OCI-LY7 (cell line): ENCODE measurements around the gene EFCAB7. TPM values are rescaled to one million over a fixed set of nuclear protein-coding genes. Genes with fewer than 3 reads are reported as not detected.

ENCODE experiments used
- BruUV-seq: library from RNA; stranded (reverse); fragments of 400-500 nt; replicated peaks from 2 replicates; lab custom pipeline; 2021; lab: Mats Ljungman, UMichigan
- CTCF ChIA-PET: fragments of 300-600 bp; sonication (Branson Sonifier 250); formaldehyde crosslinking; loops from one replicate; lab custom pipeline; 2022; ENCODE audit warnings: antibody characterized with exemption; ENCODE audit not compliant: unreplicated experiment; lab: Charles Lee
- POLR2A ChIA-PET: fragments of 300-600 bp; sonication (Branson Sonifier 250); formaldehyde crosslinking; loops from one replicate; lab custom pipeline; 2022; ENCODE audit warnings: antibody characterized with exemption; lab: Charles Lee
- DNase-seq: peaks from one replicate; pipeline ENCODE4 v3.0.0-alpha.2; 2015; ENCODE audit warnings: low spot score
- H2AFZ ChIP-seq: fragments of 200-600 bp; sonication (generic), shearing (Covaris generic); 2 replicates; pipeline ENCODE4 v1.6.1; 2014; ENCODE audit warnings: mild to moderate bottlenecking, antibody characterized with exemption, low read length, moderate library complexity
- H3K27ac ChIP-seq: fragments of 200-600 bp; sonication (generic); 2 replicates; pipeline ENCODE4 v1.5.1; 2014; ENCODE audit warnings: mixed run types, low read depth, mild to moderate bottlenecking, moderate library complexity, low read length, inconsistent platforms; ENCODE audit not compliant: poor library complexity, severe bottlenecking
- H3K36me3 ChIP-seq: fragments of 200-600 bp; sonication (generic); 2 replicates; pipeline ENCODE4 v1.6.1; 2014; ENCODE audit warnings: mild to moderate bottlenecking, antibody characterized with exemption, low read length, moderate library complexity, mixed read lengths; ENCODE audit not compliant: insufficient read depth
- H3K4me1 ChIP-seq: fragments of 200-600 bp; sonication (generic); 2 replicates; pipeline ENCODE4 v1.5.1; 2014; ENCODE audit warnings: mild to moderate bottlenecking, low read length; ENCODE audit not compliant: insufficient read depth, poor library complexity, severe bottlenecking
- H3K4me2 ChIP-seq: fragments of 200-600 bp; sonication (generic); 2 replicates; pipeline ENCODE4 v1.6.1; 2014; ENCODE audit warnings: mild to moderate bottlenecking, low read length
- H3K4me3 ChIP-seq: fragments of 200-600 bp; sonication (generic); 2 replicates; pipeline ENCODE4 v1.5.1; 2014; ENCODE audit warnings: mild to moderate bottlenecking, low read depth, low read length; ENCODE audit not compliant: poor library complexity, severe bottlenecking
- H3K79me2 ChIP-seq: fragments of 200-600 bp; sonication (generic); 2 replicates; pipeline ENCODE4 v1.6.1; 2016; ENCODE audit warnings: low read depth, mild to moderate bottlenecking, low read length, moderate library complexity, mixed read lengths; ENCODE audit not compliant: insufficient read depth
- H3K9me2 ChIP-seq: fragments of 200-600 bp; sonication (generic); 2 replicates; pipeline ENCODE4 v1.6.1; 2016; ENCODE audit warnings: mild to moderate bottlenecking, low read length, mixed read lengths; ENCODE audit not compliant: insufficient read depth
- H3K9me3 ChIP-seq: fragments of 200-600 bp; sonication (generic); 2 replicates; pipeline ENCODE4 v1.6.1; 2014; ENCODE audit warnings: mild to moderate bottlenecking, mixed run types, low read length, mixed read lengths
- H4K20me1 ChIP-seq: fragments of 200-600 bp; sonication (generic); 2 replicates; pipeline ENCODE4 v1.6.1; 2014; ENCODE audit warnings: mild to moderate bottlenecking, antibody characterized with exemption, low read length, moderate library complexity, mixed read lengths; ENCODE audit not compliant: insufficient read depth
- CTCF ChIP-seq: fragments of 200-600 bp; sonication (generic); conservative IDR thresholded peaks from 2 replicates; pipeline ENCODE4 v1.5.1; 2014; ENCODE audit warnings: mild to moderate bottlenecking, antibody characterized with exemption, low read length, moderate library complexity, mixed read lengths
- EZH2phosphoT487 ChIP-seq: fragments of 200-600 bp; sonication (generic); IDR thresholded peaks from 2 replicates; pipeline ENCODE4 v1.6.1; 2018; ENCODE audit warnings: low read depth, borderline replicate concordance, mild to moderate bottlenecking, mixed run types, antibody characterized with exemption, low read length, moderate library complexity, mixed read lengths
- intact Hi-C: fragments of 100-400 bp; cut with micrococcal nuclease; formaldehyde crosslinking; loops from one replicate; pipeline ENCODE4 v1.10.0; 2022; ENCODE audit not compliant: unreplicated experiment
- total RNA-seq, 2 experiments: library from RNA; depleted of rRNA in 1 of 2; stranded (reverse); fragments of >200 nt in 1 of 2; shearing (Covaris generic) in 1 of 2; gene quantifications; 2 replicates each; pipeline ENCODE4 v1.2.3, GENCODE V29; 2014 to 2022

The EFCAB7 gene
- total RNA-seq, 2 experiments from 2014 or later = 10.5 to 11.8 TPM

- no TSS peak for BruUV-seq
- POLR2A ChIA-PET = interaction anchor here (0.9 kb wide), 1 partner anchor 25 kb away, joined by 3 read pairs; no protein-coding TSS in a partner anchor
- no peaks in the 10 kb centered on the region for H3K9me2 ChIP-seq
- H4K20me1 ChIP-seq = no peaks in the 10 kb centered on the region
- H3K4me3 ChIP-seq = no peak overlapping the region
- intact Hi-C loops = no loop called here
- DNase-seq = no peak
- no peaks in the 10 kb centered on the region for H3K36me3 ChIP-seq
- H3K27ac ChIP-seq = no peak overlapping the region
- H3K4me1 ChIP-seq = no peaks in the 10 kb centered on the region
- CTCF ChIA-PET = no interaction called here
- no peaks in the 10 kb centered on the region for H3K9me3 ChIP-seq
- TF ChIP-seq CTCF = no peak
- no peak overlapping the region for H2AFZ ChIP-seq
- no peak overlapping the region for H3K4me2 ChIP-seq
- peaks cover 6% of the 10 kb centered on the region; the same call in 1 of the 2 replicates for H3K79me2 ChIP-seq
Measured at GRCh38 chr1:63600248-63600647, 76.9 kb downstream of the EFCAB7 start.

- H3K4me1 ChIP-seq = no peaks in the 10 kb centered on the region
- no peaks in the 10 kb centered on the region for H3K79me2 ChIP-seq
- no peaks in the 10 kb centered on the region for H3K9me3 ChIP-seq
- no peaks in the 10 kb centered on the region for H3K36me3 ChIP-seq
- H3K4me2 ChIP-seq = no peak overlapping the region
- ChIA-PET CTCF (no interaction called here), POLR2A (no interaction called here)
- intact Hi-C loops = no loop called here
- DNase-seq = no peak
- no peaks in the 10 kb centered on the region for H3K9me2 ChIP-seq
- TF ChIP-seq CTCF = no peak
- TF ChIP-seq EZH2phosphoT487 = no peak
- no peak overlapping the region for H3K27ac ChIP-seq
- no peak overlapping the region for H2AFZ ChIP-seq
- H3K4me3 ChIP-seq = no peak overlapping the region
- H4K20me1 ChIP-seq = no peaks in the 10 kb centered on the region
- BruUV-seq = no TSS peak
Measured at GRCh38 chr1:63601061-63601460, 77.7 kb downstream of the EFCAB7 start.

GRCh38 chr1:63601463-63601862, 78.1 kb downstream of the EFCAB7 start:
- BruUV-seq = no TSS peak
- Histone ChIP-seq H3K79me2 (no peaks in the 10 kb centered on the region), H3K4me2 (no peak overlapping the region), H4K20me1 (no peaks in the 10 kb centered on the region), H3K36me3 (no peaks in the 10 kb centered on the region), H3K9me2 (no peaks in the 10 kb centered on the region), H3K27ac (no peak overlapping the region), H3K4me3 (no peak overlapping the region), H2AFZ (no peak overlapping the region), H3K4me1 (no peaks in the 10 kb centered on the region), H3K9me3 (no peaks in the 10 kb centered on the region)
- POLR2A ChIA-PET = interaction anchor here (0.6 kb wide), 1 partner anchor 1837 kb away, joined by 3 read pairs; no protein-coding TSS in a partner anchor
- no peak for DNase-seq
- no peak for TF ChIP-seq CTCF
- TF ChIP-seq EZH2phosphoT487 = no peak
- CTCF ChIA-PET = no interaction called here
- intact Hi-C loops = no loop called here
